ENCODE data around the gene SPANXA1.
"Not testable (repeated sequence)": the region's sequence is repeated elsewhere in the genome, so short reads cannot be mapped to it uniquely, and the experiment has no call there.

The SPANXA1 gene
- total RNA-seq: 0 reads per million in 4 donors

GRCh38 chrX:141584638-141585037, at the start of gene SPANXA1:
TSS of gene SPANXA1 (minus strand) at chrX:141584738. CDS start at chrX:141584678, 60 bp downstream.
- not testable (repeated sequence) for DNase-seq

- no peak for DNase-seq
Measured at GRCh38 chrX:141632124-141632523, 47.6 kb upstream of the SPANXA1 start.

GRCh38 chrX:141619336-141619735, 34.8 kb upstream of the SPANXA1 start:
- DNase-seq: no peak

GRCh38 chrX:141609111-141609510, 24.6 kb upstream of the SPANXA1 start:
- no peak for DNase-seq

- DNase-seq: not testable (repeated sequence)
Measured at GRCh38 chrX:141589408-141589807, 4.9 kb upstream of the SPANXA1 start, which contains the start of gene SPANXA2. TSS of gene SPANXA2 (plus strand) at chrX:141589708. CDS start at chrX:141589768, 60 bp downstream.

GRCh38 chrX:141542551-141542950, 42.0 kb downstream of the SPANXA1 start:
- DNase-seq: not testable (repeated sequence)

Data from T-helper 1 cell (primary cell).